Stimulated activated naive B cell treated with anti-CD40 and anti-IgM and Interleukin-4, amounts not matched to agents 10 μg/mL and 1 μg/mL and 100 μg/mL, for 72 hours (primary cell): ENCODE measurements around the gene PEPD.

Experiments used
- ATAC-seq, 2 donors: fragments of 150-1000 bp; cut with Tn5 transposase; replicated peaks; 2 replicates each; pipeline ENCODE4 v1.10.0; 2021; ENCODE audit warnings: moderate library complexity in 1 of 2
- DNase-seq: peaks from one replicate; pipeline ENCODE4 v3.0.0; 2021
- H3K27ac Mint-ChIP-seq: one replicate; pipeline ENCODE4 v1.8.0; 2022; ENCODE audit warnings: mild to moderate bottlenecking, mixed read lengths
- H3K27me3 Mint-ChIP-seq, 2 donors: one replicate each; pipeline ENCODE4 v1.8.0; 2022; ENCODE audit warnings: mixed read lengths in 2 of 2
- H3K36me3 Mint-ChIP-seq, 2 donors: one replicate each; pipeline ENCODE4 v1.8.0; 2022; ENCODE audit warnings: mixed read lengths in 2 of 2, mild to moderate bottlenecking in 1 of 2
- H3K4me1 Mint-ChIP-seq, 2 donors: one replicate each; pipeline ENCODE4 v1.8.0; 2022; ENCODE audit warnings: mixed read lengths in 2 of 2, mild to moderate bottlenecking in 1 of 2
- H3K4me3 Mint-ChIP-seq, 2 donors: one replicate each; pipeline ENCODE4 v1.8.0; 2022; ENCODE audit warnings: mild to moderate bottlenecking in 2 of 2, mixed read lengths in 2 of 2, moderate library complexity in 1 of 2
- H3K9me3 Mint-ChIP-seq, 2 donors: one replicate each; pipeline ENCODE4 v1.8.0; 2022; ENCODE audit warnings: mixed read lengths in 2 of 2, mild to moderate bottlenecking in 1 of 2

Gene PEPD

GRCh38 chr19:33376941-33377557, 144.5 kb downstream of the PEPD start:
- no peaks in the 10 kb centered on the region for H3K9me3 Mint-ChIP-seq
- ATAC-seq (no peak), DNase-seq (no peak)
- H3K36me3 Mint-ChIP-seq, result peaks cover 11 to 36% of the 10 kb centered on the region in 2 donors
- H3K27me3 Mint-ChIP-seq, result no peaks in the 10 kb centered on the region
- no peak overlapping the region for H3K4me3 Mint-ChIP-seq
- H3K4me1 Mint-ChIP-seq, result peaks cover 30 to 45% of the 10 kb centered on the region in 2 donors
- no peak overlapping the region for H3K27ac Mint-ChIP-seq

- Mint-ChIP-seq H3K4me1 (peaks cover 28 to 45% of the 10 kb centered on the region in 2 donors), H3K36me3 (peaks cover 8 to 31% of the 10 kb centered on the region in 2 donors), H3K27ac (no peak overlapping the region), H3K9me3 (no peaks in the 10 kb centered on the region), H3K4me3 (no peak overlapping the region), H3K27me3 (no peaks in the 10 kb centered on the region)
- ATAC-seq, result no peak
- DNase-seq, result no peak
Measured at GRCh38 chr19:33376423-33376822, 145.2 kb downstream of the PEPD start.

- no peak for DNase-seq
- H3K36me3 Mint-ChIP-seq, result peaks cover 4 to 27% of the 10 kb centered on the region in 2 donors
Measured at GRCh38 chr19:33375837-33376159, 145.8 kb downstream of the PEPD start.

GRCh38 chr19:33375156-33375836, 146.3 kb downstream of the PEPD start:
- peaks cover 4 to 26% of the 10 kb centered on the region in 2 donors for H3K36me3 Mint-ChIP-seq
- no peak overlapping the region for H3K27ac Mint-ChIP-seq
- DNase-seq (no peak), ATAC-seq (no peak)
- H3K4me1 Mint-ChIP-seq, result peaks cover 24 to 45% of the 10 kb centered on the region in 2 donors
- no peaks in the 10 kb centered on the region for H3K9me3 Mint-ChIP-seq
- H3K4me3 Mint-ChIP-seq, result peak overlapping the region; percentile 83 to 91
- H3K27me3 Mint-ChIP-seq, result no peaks in the 10 kb centered on the region

More at GRCh38 chr19:33375837-33376159, 145.8 kb downstream of the PEPD start:
- H3K27me3 Mint-ChIP-seq, result no peaks in the 10 kb centered on the region
- H3K9me3 Mint-ChIP-seq, result no peaks in the 10 kb centered on the region
- no peak for ATAC-seq
- no peak overlapping the region for H3K4me3 Mint-ChIP-seq
- no peak overlapping the region for H3K27ac Mint-ChIP-seq
- peaks cover 24 to 45% of the 10 kb centered on the region in 2 donors for H3K4me1 Mint-ChIP-seq

- Mint-ChIP-seq H3K36me3 (peaks cover 4 to 24% of the 10 kb centered on the region in 2 donors), H3K9me3 (no peaks in the 10 kb centered on the region), H3K27me3 (no peaks in the 10 kb centered on the region), H3K4me3 (peak overlapping the region; percentile 83 to 91), H3K27ac (peak overlapping the region; percentile 42), H3K4me1 (peaks cover 24 to 45% of the 10 kb centered on the region in 2 donors)
- DNase-seq (no peak), ATAC-seq (no peak)
Measured at GRCh38 chr19:33374236-33374714, 147.3 kb downstream of the PEPD start.

GRCh38 chr19:33373453-33374235, 147.9 kb downstream of the PEPD start, which contains the start of gene CEBPG:
Gene CEBPG (plus strand): TSS chr19:33373709. CDS start chr19:33379240, 5,531 bp downstream.
- H3K4me3 Mint-ChIP-seq, result peak within 1 kb of the TSS; percentile 83 to 91
- H3K4me1 Mint-ChIP-seq, result peaks cover 24 to 43% of the 10 kb centered on the region in 2 donors
- H3K27ac Mint-ChIP-seq, result peak within 1 kb of the TSS; percentile 88
- no peaks in the 10 kb centered on the region for H3K9me3 Mint-ChIP-seq
- no peaks in the 10 kb centered on the region for H3K27me3 Mint-ChIP-seq
- ATAC-seq (peak; percentile 89 to 93), DNase-seq (peak; percentile 92)
- H3K36me3 Mint-ChIP-seq, result peaks cover 4 to 18% of the 10 kb centered on the region in 2 donors

GRCh38 chr19:33370783-33371182, 150.8 kb downstream of the PEPD start:
- no peaks in the 10 kb centered on the region for H3K9me3 Mint-ChIP-seq
- no peak for ATAC-seq
- H3K4me3 Mint-ChIP-seq, result no peak overlapping the region
- H3K36me3 Mint-ChIP-seq, result peaks cover 2 to 4% of the 10 kb centered on the region in 2 donors
- no peak for DNase-seq
- no peak overlapping the region for H3K27ac Mint-ChIP-seq
- peaks cover 11 to 12% of the 10 kb centered on the region in 2 donors for H3K27me3 Mint-ChIP-seq
- H3K4me1 Mint-ChIP-seq, result peaks cover 13 to 17% of the 10 kb centered on the region in 2 donors

- Mint-ChIP-seq H3K27me3 (peaks cover 26 to 27% of the 10 kb centered on the region in 2 donors), H3K4me1 (no peaks in the 10 kb centered on the region), H3K4me3 (no peak overlapping the region), H3K36me3 (no peaks in the 10 kb centered on the region), H3K9me3 (no peaks in the 10 kb centered on the region), H3K27ac (no peak overlapping the region)
- no peak for ATAC-seq
- DNase-seq, result no peak
Measured at GRCh38 chr19:33368074-33368864, 153.3 kb downstream of the PEPD start.

GRCh38 chr19:33366897-33367296, 154.7 kb downstream of the PEPD start:
- Mint-ChIP-seq H3K9me3 (no peaks in the 10 kb centered on the region), H3K27ac (no peak overlapping the region)
- no peak for DNase-seq

GRCh38 chr19:33366127-33366526, 155.5 kb downstream of the PEPD start:
- no peak overlapping the region for H3K4me3 Mint-ChIP-seq

More at GRCh38 chr19:33366897-33367296, 154.7 kb downstream of the PEPD start:
- H3K36me3 Mint-ChIP-seq, result no peaks in the 10 kb centered on the region
- H3K4me1 Mint-ChIP-seq, result no peaks in the 10 kb centered on the region
- H3K4me3 Mint-ChIP-seq, result no peak overlapping the region
- no peak for ATAC-seq
- peaks cover 26 to 35% of the 10 kb centered on the region in 2 donors for H3K27me3 Mint-ChIP-seq

GRCh38 chr19:33365691-33366090, 155.9 kb downstream of the PEPD start:
- ATAC-seq, result no peak
- Mint-ChIP-seq H3K9me3 (no peaks in the 10 kb centered on the region), H3K4me1 (no peaks in the 10 kb centered on the region), H3K36me3 (no peaks in the 10 kb centered on the region), H3K27ac (no peak overlapping the region), H3K4me3 (no peak overlapping the region), H3K27me3 (peaks cover 26 to 37% of the 10 kb centered on the region in 2 donors)
- no peak for DNase-seq

More at GRCh38 chr19:33366127-33366526, 155.5 kb downstream of the PEPD start:
- DNase-seq (no peak), ATAC-seq (no peak)
- Mint-ChIP-seq H3K27ac (no peak overlapping the region), H3K9me3 (no peaks in the 10 kb centered on the region), H3K36me3 (no peaks in the 10 kb centered on the region), H3K4me1 (no peaks in the 10 kb centered on the region), H3K27me3 (peaks cover 26 to 37% of the 10 kb centered on the region in 2 donors)

GRCh38 chr19:33363476-33363875, 158.1 kb downstream of the PEPD start:
- peaks cover 35 to 45% of the 10 kb centered on the region in 2 donors for H3K27me3 Mint-ChIP-seq
- no peak overlapping the region for H3K4me3 Mint-ChIP-seq
- no peak overlapping the region for H3K27ac Mint-ChIP-seq
- DNase-seq, result no peak
- no peaks in the 10 kb centered on the region for H3K36me3 Mint-ChIP-seq
- no peaks in the 10 kb centered on the region for H3K9me3 Mint-ChIP-seq
- H3K4me1 Mint-ChIP-seq, result no peaks in the 10 kb centered on the region
- ATAC-seq, result no peak

- Mint-ChIP-seq H3K36me3 (no peaks in the 10 kb centered on the region), H3K9me3 (no peaks in the 10 kb centered on the region), H3K27me3 (peaks cover 39 to 47% of the 10 kb centered on the region in 2 donors), H3K4me3 (no peak overlapping the region), H3K27ac (no peak overlapping the region), H3K4me1 (no peaks in the 10 kb centered on the region)
- ATAC-seq, result no peak
- DNase-seq, result no peak
Measured at GRCh38 chr19:33362508-33363228, 158.9 kb downstream of the PEPD start.
